SU-DHL-6 (cell line): ENCODE results near the gene HUWE1.

Source experiments
- H2AFZ ChIP-seq: fragments of 200-600 bp; sonication (generic); 2 replicates; pipeline ENCODE4 v1.6.1; 2014; ENCODE audit warnings: low read depth, mild to moderate bottlenecking, moderate library complexity, mixed read lengths, antibody characterized with exemption, low read length; ENCODE audit not compliant: severe bottlenecking
- H3F3A ChIP-seq: fragments of 200-600 bp; shearing (Covaris generic); 2 replicates; pipeline ENCODE4 v1.6.0; 2016; ENCODE audit warnings: antibody characterized with exemption, mild to moderate bottlenecking; ENCODE audit not compliant: insufficient read depth
- H3K27ac ChIP-seq: fragments of 200-600 bp; sonication (generic); 2 replicates; pipeline ENCODE4 v1.5.1; 2016; ENCODE audit warnings: low read depth, mild to moderate bottlenecking, low read length, moderate library complexity, mixed read lengths
- H3K27me3 ChIP-seq: fragments of 200-600 bp; sonication (generic), shearing (Covaris generic); 2 replicates; pipeline ENCODE4 v1.6.0; 2014; ENCODE audit warnings: mild to moderate bottlenecking, low read length
- H3K36me3 ChIP-seq: fragments of 200-600 bp; sonication (generic); 2 replicates; pipeline ENCODE4 v1.6.1; 2014; ENCODE audit warnings: mild to moderate bottlenecking, low read length, mixed read lengths
- H3K4me2 ChIP-seq: fragments of 300-600, 200-600 bp; shearing (Covaris generic), sonication (generic); 2 replicates; pipeline ENCODE4 v1.6.0; 2014; ENCODE audit warnings: low read length, low read depth, mild to moderate bottlenecking; ENCODE audit not compliant: poor library complexity, severe bottlenecking
- H3K4me3 ChIP-seq: fragments of 200-600 bp; sonication (generic); 2 replicates; pipeline ENCODE4 v1.5.1; 2014; ENCODE audit warnings: antibody characterized with exemption, low read length, mild to moderate bottlenecking, mixed read lengths; ENCODE audit not compliant: insufficient read depth, poor library complexity, severe bottlenecking
- H3K79me2 ChIP-seq: fragments of 200-600 bp; sonication (generic); 2 replicates; pipeline ENCODE4 v1.6.1; 2014; ENCODE audit warnings: mild to moderate bottlenecking, low read length, moderate library complexity; ENCODE audit not compliant: insufficient read depth
- H3K9ac ChIP-seq: fragments of 200-600 bp; sonication (generic); 2 replicates; pipeline ENCODE4 v1.7.0; 2014; ENCODE audit warnings: mild to moderate bottlenecking, low read length
- H3K9me2 ChIP-seq: fragments of 200-600 bp; sonication (generic); replicated peaks from 2 replicates; pipeline ENCODE4 v1.6.1; 2014; ENCODE audit warnings: low read length; ENCODE audit not compliant: insufficient read depth
- H3K9me3 ChIP-seq: fragments of 200-600 bp; sonication (generic); 2 replicates; pipeline ENCODE4 v1.6.1; 2014; ENCODE audit warnings: low read length, mixed read lengths; ENCODE audit not compliant: insufficient read depth
- H4K20me1 ChIP-seq: fragments of 200-600 bp; sonication (generic); 2 replicates; pipeline ENCODE4 v1.6.1; 2014; ENCODE audit warnings: low read depth, mild to moderate bottlenecking, antibody characterized with exemption, low read length, moderate library complexity, mixed read lengths
- EZH2phosphoT487 ChIP-seq: fragments of 200-600 bp; sonication (generic), shearing (Covaris generic); conservative IDR thresholded peaks from 2 replicates; pipeline ENCODE4 v1.6.1; 2018; ENCODE audit warnings: mild to moderate bottlenecking, antibody characterized with exemption, low read length, moderate library complexity, mixed read lengths
- TF ChIP-seq, protein P1 (sequence below): fragments of 200-600 bp; sonication (generic); IDR thresholded peaks from one replicate; pipeline ENCODE4 v1.5.1; 2017; ENCODE audit warnings: antibody characterized with exemption, mild to moderate bottlenecking, low read length, moderate library complexity; ENCODE audit not compliant: insufficient read depth, poor library complexity, severe bottlenecking

HUWE1 gene

DNA sequence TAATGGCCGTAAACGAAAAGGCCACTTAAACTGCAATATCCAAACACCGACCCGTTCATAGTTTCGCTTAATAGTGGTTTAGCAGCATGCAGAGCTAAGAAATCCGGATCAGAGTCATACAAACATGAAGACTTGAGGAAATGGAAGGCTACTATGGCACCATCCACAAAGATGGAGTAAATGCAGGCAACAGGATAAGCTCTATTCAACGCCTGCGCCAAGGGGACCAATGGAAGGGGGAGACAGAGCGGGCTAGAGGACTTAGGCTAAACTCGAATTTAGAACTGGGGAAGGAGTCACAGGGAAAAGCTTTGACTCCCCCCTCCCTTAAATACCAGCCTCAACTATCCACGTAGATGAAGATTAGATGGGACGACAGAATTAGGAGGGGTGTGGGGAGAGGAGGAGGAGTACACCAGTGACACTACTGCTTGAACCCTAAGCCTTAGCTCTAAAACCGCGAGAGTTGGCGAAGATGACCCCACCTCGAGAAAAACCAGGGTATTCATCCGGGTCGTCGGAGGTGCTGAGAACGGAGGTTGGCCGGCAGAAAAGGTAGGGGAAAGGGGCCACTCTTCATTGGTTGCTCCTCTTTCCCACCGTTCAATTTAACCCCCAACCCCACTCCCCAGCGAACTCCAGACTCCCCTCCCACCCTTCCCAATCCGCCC, 3.5 kb downstream of the HUWE1 start:
- H3F3A ChIP-seq = peaks cover 14% of the 10 kb centered on the region; the same call in 1 of the 2 replicates
- no peaks in the 10 kb centered on the region for H3K27me3 ChIP-seq
- H3K36me3 ChIP-seq = peaks cover 21% of the 10 kb centered on the region; the same call in 1 of the 2 replicates
- TF ChIP-seq EZH2phosphoT487 = no peak
- TF ChIP-seq, protein P1, sequence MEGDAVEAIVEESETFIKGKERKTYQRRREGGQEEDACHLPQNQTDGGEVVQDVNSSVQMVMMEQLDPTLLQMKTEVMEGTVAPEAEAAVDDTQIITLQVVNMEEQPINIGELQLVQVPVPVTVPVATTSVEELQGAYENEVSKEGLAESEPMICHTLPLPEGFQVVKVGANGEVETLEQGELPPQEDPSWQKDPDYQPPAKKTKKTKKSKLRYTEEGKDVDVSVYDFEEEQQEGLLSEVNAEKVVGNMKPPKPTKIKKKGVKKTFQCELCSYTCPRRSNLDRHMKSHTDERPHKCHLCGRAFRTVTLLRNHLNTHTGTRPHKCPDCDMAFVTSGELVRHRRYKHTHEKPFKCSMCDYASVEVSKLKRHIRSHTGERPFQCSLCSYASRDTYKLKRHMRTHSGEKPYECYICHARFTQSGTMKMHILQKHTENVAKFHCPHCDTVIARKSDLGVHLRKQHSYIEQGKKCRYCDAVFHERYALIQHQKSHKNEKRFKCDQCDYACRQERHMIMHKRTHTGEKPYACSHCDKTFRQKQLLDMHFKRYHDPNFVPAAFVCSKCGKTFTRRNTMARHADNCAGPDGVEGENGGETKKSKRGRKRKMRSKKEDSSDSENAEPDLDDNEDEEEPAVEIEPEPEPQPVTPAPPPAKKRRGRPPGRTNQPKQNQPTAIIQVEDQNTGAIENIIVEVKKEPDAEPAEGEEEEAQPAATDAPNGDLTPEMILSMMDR = no peak
- peak overlapping the region; percentile 88 for H3K4me2 ChIP-seq
- H3K9ac ChIP-seq = peak overlapping the region; percentile 97
- H4K20me1 ChIP-seq = peaks cover 8% of the 10 kb centered on the region; the same call in 1 of the 2 replicates
- no peak overlapping the region for H2AFZ ChIP-seq
- H3K9me3 ChIP-seq = no peaks in the 10 kb centered on the region
- H3K27ac ChIP-seq = peak overlapping the region; percentile 78
- H3K9me2 ChIP-seq = no peaks in the 10 kb centered on the region
- peaks cover 73% of the 10 kb centered on the region for H3K79me2 ChIP-seq
- peak overlapping the region; percentile 91 for H3K4me3 ChIP-seq

DNA sequence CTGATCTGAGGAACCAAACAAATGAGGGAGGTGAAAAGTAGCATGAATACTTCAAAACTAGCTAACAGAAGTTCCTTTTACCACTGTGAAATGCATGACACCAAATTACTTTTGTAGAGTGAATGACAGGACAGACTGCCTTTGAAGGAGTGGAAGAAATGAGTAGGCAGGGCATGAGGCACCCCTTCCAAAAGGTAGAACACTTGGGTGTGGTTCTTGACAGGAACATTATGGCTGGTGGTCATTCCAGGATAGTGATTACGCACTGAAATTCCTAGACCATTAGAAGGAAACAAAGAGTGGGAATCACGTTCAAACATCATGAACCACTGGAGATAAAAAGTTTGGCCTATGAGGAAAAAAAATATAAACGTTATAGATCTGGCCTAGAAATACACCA, 4.9 kb downstream of the HUWE1 start:
- Histone ChIP-seq H3K9me3 (no peaks in the 10 kb centered on the region), H3K27me3 (no peaks in the 10 kb centered on the region), H3K9ac (no peak overlapping the region), H3K79me2 (peaks cover 79% of the 10 kb centered on the region), H4K20me1 (peaks cover 12% of the 10 kb centered on the region; the same call in 1 of the 2 replicates), H3K9me2 (no peaks in the 10 kb centered on the region), H3F3A (peaks cover 11% of the 10 kb centered on the region; the same call in 1 of the 2 replicates), H2AFZ (no peak overlapping the region), H3K27ac (no peak overlapping the region), H3K4me3 (no peak overlapping the region), H3K4me2 (peak overlapping the region; percentile 88), H3K36me3 (peaks cover 23% of the 10 kb centered on the region; the same call in 1 of the 2 replicates)
- TF ChIP-seq, protein P1 = no peak
- TF ChIP-seq EZH2phosphoT487 = no peak

DNA sequence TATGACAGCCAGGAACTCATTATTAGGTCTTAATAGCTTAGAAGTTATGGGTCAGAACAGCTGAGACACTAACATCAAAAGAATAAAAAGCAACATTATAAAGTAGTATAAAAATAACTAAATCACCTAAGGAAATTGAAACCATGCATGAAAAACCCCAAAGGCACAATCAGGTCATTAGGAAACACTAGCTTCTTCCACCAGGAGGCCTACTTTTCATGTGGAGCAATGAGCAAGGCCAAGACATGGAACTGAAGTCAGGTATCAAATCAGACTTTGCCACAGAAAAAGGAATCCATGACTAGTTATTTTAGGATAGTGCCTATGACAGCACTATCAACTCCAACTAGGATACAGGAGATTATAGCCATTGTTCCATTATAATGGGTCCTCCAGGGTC, 7.9 kb downstream of the HUWE1 start:
- Histone ChIP-seq H3K27me3 (no peaks in the 10 kb centered on the region), H3K36me3 (peaks cover 28% of the 10 kb centered on the region; the same call in 1 of the 2 replicates), H2AFZ (no peak overlapping the region), H3K9me3 (no peaks in the 10 kb centered on the region), H3K4me2 (no peak overlapping the region), H3F3A (no peaks in the 10 kb centered on the region; the same call in 1 of the 2 replicates), H3K9me2 (no peaks in the 10 kb centered on the region), H3K4me3 (no peak overlapping the region), H3K9ac (no peak overlapping the region), H3K79me2 (peaks cover 90% of the 10 kb centered on the region), H3K27ac (no peak overlapping the region), H4K20me1 (peaks cover 23% of the 10 kb centered on the region; the same call in 1 of the 2 replicates)
- TF ChIP-seq EZH2phosphoT487 = no peak
- TF ChIP-seq, protein P1 = no peak
